ENCODE measurements around the gene NHLRC2.
"Not testable (repeated sequence)": the region's sequence is repeated elsewhere in the genome, so short reads cannot be mapped to it uniquely, and the experiment has no call there.

NHLRC2 gene

DNA sequence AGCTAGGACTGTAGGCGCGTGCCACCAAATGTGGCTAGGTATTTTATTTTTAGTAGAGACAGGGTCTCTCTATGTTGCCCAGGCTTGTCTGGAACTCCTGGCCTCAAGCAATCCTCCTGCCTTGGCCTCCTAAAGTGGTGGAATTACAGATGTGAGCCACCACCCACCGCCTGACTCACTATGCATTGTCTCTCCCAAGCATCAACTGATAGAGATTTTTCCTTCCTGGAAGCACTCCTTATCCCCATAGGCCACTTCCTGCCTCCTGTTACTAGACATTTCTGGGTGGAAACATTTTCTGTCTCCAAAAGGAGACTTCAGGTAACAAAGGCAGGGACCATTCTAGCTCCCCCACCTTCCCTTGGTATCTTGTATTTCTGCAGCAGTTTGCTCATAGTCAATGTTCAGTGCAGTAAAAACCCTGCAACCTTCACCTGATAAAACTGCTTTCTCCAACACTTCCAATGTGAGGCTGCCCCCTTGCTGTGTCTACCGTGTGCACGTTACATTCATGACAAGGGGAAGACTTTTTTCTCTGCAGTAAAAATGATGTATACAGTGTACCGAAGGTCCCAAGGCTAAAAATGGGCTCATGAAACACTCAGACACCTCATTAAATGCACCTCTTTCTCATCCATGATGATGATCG, 84.9 kb downstream of the NHLRC2 start:
- no peak for DNase-seq (ENCODE audit: low read depth in 4 of 4, low spot score in 1 of 4)

DNA sequence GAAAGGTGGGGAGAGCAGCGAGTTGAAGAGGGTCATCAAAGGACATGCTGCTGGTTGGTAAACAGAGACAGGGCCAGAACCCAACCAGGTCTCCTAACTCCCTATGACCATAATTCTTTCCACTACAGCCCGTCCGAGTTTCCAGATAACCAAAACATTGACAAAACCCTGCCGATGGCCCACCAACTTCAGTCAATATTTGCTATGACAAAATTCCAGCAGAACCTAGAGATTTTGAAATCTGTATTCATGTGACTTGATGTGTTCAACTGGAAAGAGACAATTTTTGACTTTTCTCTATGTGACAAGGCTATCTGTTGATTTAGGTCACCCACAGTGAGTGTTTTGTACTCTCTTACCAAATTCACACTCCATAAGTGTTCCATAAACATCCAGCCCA, 86.7 kb downstream of the NHLRC2 start:
- DNase-seq (ENCODE audit: low read depth in 4 of 4, low spot score in 1 of 4), result no peak

DNA sequence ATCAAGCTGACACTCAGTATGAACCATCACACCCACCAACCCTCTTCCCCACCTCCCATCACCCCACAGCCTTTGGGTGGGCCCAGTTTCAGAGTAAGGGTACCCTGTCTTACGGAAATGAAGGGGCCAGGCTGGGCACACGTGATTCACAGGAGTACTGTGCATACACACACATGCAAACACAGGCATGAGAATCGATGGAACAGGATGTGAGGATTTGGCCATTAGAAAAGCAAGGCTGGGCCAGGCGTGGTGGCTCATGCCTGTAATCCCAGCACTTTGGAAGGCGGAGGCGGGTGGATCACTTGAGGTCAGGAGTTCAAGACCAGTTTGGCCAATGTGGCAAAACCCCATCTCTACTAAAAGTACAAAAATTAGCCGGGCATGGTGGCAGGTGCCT, 88.7 kb downstream of the NHLRC2 start:
- not testable (repeated sequence) for DNase-seq (ENCODE audit: low read depth in 4 of 4, low spot score in 1 of 4)

DNA sequence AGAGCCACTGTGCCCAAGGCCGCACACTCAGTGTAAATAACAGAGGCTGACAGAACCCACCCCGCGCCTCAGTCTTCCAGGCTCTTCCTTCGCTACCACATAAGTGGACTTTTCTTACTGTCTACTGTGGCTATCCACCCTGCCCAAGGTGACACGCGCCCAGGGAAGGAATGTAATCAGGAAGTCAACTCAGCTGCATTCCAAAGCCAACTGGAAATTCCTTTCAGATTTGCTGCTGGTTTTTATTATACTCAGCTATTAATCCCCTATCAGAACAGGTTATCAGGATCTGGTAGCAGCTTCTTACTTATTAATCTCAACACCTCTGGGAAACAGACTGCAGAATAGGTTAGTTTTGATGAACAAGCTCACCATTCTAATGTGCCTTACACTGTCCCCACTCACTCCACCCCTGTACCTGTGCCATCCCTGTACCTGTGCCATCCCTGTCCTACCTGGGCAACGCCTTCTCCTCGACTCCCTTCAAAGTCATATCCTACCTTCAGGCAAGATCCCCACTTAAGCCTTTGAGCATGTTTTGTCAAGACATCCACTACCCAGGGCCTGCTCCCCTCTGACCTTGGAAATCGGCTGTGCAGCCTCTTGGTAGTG, 90.7 kb downstream of the NHLRC2 start:
- DNase-seq (ENCODE audit: low read depth in 4 of 4, low spot score in 1 of 4), result no peak

DNA sequence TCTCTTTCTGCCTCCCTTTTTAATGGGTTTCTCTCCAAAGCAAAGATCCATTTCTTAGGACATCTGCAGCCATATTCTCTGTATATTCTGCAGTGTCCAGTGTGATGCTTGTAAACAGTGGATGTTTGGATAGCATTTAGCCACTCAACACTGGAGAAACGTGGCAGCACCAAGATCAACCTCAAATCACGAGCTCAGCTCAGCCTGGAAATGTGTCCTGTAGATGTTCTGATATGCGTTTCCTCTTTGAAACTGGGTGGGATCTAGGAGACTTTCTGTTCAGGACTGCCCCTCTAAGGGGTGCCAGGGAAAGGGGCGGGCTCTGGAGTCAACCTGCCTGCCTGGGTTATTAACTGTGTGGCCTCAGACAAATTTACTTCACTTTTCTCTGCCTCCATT, 91.2 kb downstream of the NHLRC2 start:
- no peak for DNase-seq (ENCODE audit: low read depth in 4 of 4, low spot score in 1 of 4)

DNA sequence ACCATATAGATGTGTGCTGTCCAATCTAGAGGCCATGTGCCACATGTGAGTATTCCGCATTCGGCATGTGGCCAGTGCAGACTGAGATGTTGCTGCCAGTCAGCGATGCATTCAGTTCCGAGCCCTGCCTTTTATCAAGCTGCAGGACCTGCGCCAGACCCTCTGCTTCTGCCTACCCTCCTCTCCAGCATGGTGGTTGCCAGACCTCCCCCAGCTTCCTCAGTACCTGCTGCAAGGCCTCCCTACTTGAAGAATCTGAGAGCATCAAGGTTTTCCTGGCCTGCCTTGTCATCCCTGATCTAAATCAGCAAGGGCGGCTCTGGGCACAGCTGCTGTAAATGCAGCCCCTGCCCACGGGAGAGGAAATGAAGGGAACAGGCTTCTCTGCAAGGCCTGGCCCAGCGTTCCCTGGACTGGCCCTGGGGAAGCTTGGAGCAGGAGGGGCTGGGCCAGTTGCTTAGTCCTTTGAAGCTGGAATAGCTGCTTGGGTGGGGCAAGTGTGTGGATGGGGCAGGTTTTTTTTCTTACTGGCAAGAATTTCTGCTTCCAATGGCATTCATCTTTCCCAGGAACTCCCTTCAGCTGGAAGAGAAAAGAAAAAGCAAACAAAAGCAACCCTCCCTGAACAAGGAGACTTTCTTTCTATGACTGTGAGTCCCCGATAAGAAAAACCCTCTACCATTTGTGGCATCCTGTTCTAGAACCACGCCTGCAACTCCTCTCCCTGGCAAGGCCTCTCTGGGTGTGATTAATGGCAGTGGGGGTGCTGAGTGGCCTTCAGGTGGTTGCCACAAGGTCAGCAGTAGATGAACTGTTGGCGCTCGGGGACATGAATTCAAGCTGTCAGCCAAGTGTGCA, 93.0 kb downstream of the NHLRC2 start:
- no peak for DNase-seq (ENCODE audit: low read depth in 4 of 4, low spot score in 1 of 4)

DNA sequence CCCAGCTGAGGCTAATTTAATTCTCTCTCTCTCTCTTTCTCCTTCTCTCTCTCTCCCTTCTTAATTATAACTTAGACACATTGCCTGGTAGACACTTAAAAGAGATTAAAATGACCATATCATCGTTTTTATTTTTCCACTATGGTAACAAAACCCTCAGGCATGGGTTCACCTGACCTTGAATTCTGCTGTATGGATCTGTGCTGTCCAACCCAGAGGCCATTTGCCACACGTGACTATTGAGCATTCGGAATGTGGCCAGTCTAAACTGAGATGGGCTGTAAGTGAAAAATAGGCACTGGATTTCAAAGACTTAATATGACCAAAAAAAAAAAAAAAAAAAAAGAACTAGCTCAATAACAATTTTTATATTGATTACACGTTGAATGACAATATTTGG, 93.6 kb downstream of the NHLRC2 start:
- no peak for DNase-seq (ENCODE audit: low read depth in 4 of 4, low spot score in 1 of 4)

DNA sequence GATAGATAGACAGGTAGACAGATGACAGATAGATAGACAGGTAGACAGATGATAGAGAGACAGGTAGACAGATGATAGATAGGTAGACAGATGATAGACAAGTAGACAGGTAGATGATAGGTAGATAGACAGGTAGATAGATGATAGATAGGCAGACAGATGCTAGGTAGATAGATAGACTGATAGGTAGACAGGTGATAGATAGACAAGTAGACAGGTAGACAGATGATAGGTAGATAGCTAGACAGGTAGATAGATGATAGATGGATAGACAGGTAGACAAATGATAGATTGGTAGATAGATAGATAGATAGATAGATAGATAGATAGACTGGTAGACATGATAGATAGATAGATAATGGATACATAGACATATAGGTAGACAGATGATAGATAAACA, 95.8 kb downstream of the NHLRC2 start:
- no peak for DNase-seq (ENCODE audit: low read depth in 4 of 4, low spot score in 1 of 4)

DNA sequence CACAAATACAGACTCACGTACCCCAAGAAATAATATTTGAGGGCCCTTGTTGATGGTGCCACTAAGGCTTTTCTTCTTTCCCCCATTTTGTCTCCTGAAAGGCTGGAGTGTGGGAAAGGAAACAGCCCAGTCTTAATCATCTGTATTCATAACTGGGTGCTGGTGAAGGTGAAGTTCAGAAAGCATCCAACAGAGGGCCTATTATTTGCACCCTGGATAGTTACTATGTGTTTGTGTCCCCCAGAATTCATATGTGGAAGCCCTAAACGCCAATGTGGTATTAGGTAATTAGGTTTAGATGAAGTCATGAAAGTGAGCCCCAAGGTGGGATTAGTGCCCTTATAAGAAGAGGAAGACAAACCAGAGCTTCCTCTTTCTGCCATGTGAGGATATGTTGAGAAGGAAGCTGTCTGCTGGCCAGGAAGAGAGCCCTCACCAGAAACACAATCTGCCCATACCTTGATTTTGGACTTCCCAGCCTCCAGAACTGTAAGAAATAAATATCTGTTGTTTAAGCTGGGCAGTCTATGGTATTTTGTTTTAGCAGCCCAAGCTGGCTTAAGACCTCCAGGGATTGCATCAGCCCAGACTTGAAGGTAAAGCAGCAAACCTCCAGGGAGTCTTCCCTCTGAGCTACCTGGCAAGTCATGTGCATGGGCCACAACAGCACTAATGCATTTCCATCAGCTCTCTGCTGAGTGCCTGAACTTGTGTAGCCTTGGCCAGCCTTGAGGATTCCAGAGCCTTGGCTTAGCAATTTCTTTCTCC, 99.2 kb downstream of the NHLRC2 start:
- no peak for DNase-seq (ENCODE audit: low read depth in 4 of 4, low spot score in 1 of 4)

DNA sequence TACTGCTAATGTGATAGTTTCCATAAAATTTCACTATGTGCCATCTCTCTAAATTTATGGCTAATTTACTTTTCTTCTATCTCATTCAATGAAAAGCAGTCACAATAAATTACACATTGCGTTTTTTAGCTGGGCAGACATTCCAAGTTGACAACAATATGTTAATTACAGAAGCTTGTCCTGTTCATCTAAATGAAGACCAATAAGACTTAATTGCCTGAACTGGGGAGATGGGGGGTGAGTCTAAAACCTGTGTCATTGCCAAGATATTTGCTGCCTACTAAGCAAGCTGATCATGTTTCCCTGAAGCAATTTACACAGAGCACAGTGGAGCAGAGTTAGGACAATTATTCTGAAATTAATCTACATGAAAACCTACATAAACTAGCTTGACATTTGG, 99.9 kb downstream of the NHLRC2 start:
- no peak for DNase-seq (ENCODE audit: low read depth in 4 of 4, low spot score in 1 of 4)

DNA sequence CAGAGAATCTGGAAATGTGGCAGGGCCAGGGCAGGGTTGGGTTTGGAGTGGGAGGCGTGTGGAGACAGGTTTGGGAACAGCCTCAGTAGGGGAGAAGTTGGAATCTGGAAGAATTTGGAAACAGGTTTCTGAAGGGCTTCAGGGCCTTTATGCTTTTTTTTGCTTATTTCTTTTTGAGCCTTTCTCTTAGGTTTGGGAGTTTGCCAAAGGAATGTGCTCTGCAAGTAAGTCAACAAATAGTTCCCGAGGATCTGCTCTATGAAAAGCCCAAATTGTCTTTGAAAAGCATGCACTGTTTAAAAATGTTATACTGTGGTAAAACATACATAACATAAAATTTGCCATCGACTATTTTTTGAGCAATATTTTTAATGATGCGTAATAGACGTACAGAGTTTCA, 102.6 kb downstream of the NHLRC2 start:
- no peak for DNase-seq (ENCODE audit: low read depth in 4 of 4, low spot score in 1 of 4)

DNA sequence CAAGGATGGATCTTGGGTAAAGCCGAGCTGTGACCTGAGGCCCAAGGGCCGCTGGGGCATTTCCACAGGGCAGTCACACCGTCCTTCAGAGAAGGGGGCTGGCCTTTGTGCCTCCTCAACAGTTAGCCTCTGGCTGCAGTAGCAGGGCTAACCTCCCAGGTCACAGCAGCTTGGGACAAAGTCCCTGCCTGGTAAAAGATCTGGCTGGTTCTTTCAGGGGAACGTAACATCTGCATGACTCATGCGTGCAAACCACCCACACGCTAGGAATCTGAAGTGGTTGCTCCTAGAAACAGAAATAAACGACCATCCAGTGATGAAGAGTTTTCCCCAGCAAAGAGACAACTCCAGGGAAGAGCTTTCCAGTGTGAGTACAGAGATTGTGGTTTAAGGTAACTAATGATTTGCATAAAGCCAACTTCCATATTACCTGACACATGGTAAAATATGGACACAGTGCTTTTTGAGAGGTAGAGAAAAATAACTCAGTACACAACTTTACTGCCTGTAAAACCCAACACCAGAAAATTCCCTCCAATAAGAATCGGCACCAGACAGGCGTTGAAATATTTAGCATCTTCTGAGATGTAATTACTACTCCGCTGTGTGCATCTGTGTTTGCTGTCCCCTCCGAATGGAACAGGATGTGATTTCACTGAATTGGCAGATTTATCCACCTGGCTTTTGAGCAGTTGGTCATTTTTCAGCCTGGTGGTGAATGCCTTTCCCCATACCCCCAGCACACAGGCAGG, 104.3 kb downstream of the NHLRC2 start:
- no peak for DNase-seq (ENCODE audit: low read depth in 4 of 4, low spot score in 1 of 4)

DNA sequence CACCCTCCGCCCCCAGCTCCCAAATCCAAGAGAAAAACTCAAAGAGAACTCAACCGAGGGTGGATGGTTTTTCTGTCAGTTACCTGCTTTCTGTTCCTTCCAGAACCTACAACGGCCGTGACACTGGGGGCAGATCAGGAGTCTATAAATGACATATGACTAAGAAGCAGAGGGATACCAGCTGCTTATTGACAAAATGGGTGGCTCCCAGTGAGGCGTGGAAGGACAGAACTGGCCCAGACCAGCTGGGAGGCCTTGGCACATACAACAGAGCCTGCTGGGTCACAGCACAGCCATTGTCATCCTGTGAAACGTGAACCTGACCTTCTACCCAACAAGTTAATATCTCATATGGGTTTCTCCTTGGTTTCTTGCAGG, 104.9 kb downstream of the NHLRC2 start:
- no peak for DNase-seq (ENCODE audit: low read depth in 4 of 4, low spot score in 1 of 4)

DNA sequence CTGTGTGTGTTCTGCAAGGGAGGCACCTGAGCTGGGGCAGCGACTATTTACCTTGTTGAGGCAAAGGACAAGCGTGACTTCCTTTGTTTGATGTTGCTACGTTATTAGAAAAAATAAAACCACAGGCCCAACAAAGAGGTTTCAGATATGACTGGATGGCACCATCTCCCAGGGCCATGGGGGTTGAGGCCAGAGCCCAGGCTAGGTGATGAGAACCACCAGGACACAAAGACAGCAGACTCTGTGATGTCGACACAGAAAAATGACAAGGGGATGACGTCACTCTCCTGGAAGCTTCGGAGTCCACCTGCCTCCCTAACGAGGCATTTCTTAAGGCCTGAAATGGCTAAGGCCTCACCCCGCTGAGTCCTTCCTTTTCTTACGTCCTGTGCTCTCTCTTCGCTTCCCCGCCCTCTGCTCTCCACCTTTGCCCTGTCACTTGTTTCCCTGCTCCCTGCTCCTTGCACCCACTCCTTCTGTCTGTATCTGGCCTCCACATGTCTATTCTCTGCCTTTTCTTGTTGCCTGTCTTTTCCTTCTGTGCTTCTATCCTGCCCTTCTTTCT, 106.2 kb downstream of the NHLRC2 start:
- DNase-seq (ENCODE audit: low read depth in 4 of 4, low spot score in 1 of 4), result peak in 1 of 4 experiments; percentile 6

DNA sequence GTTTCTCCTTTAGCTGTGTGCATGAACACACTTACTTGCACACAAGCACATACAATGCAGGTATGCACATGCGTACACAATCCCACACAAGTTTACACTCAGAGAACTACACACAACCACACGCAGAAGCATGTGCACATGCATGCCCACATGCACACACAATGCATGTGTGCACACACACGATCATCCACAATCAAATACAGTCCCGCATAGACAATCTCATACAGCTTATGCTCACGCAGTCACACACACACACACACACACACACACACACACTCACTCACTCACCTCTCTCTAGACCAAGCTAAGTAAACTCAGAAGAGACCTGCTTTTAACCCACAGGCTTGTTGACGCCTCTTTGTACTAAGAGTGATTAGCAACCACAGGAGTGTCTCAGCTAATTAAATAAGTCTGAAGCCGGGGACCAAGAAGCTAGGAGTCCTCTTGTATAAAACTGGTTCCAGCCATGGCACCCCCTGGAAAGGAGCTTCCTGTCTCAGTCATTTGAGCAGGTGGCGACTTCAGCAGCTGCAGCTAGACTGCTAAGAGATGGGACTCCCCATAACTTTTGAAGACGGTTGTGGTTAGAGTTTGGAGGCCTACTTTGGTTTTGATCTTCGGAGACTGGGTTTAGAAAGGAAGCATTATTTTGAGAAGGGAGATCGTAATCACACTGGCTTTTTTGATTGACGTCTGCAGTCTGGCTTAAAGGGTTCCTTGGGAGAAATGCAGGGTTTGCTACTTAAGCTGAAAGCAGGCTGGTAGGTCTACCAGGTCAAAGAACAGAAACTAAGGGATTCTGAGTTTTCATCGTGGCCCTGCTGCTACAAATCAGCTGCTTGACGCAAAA, 106.9 kb downstream of the NHLRC2 start:
- DNase-seq (ENCODE audit: low read depth in 4 of 4, low spot score in 1 of 4), result peak in 3 of 4 experiments; percentile 10 to 21 (median 11)

DNA sequence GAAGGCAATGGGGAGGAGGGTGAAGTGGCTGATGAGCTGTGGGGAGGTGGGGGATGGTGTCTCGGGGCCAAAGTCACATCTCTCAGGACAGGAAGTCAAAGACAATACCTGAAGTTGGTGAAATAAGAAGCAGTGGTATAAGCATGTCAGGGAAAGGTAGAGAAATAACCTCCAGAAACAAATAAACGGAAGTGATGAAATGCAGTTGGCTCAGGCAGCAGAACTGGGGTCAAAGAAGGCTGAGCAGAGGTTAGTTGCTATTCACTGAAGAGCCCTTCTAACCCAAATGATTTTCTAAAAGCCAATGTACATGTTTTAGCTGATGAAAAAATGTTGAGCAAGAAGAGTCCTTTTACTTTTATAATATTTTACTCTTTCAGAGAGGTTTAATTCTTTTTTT, 110.6 kb downstream of the NHLRC2 start:
- no peak for DNase-seq (ENCODE audit: low read depth in 4 of 4, low spot score in 1 of 4)

DNA sequence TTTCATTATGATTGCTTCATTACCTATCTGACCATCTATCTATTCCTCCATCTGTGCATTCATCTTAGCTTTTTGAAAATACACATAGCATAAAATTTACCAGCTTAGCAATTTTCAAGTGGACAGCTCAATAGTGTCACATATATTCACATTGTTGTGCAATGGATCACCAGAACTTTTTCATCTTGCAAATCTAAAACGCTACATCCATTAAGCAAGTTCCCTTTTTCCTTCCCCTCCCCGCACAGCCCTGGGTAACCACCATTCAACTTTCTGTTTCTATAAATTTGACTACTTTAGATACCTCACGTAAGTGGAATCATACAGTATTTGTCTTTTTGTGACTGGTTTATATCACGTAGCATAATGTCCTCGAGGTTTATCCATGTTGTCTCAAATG, 111.2 kb downstream of the NHLRC2 start:
- no peak for DNase-seq (ENCODE audit: low read depth in 4 of 4, low spot score in 1 of 4)
